ENCODE data around the gene AUTS2. TPM values are rescaled to one million over a fixed set of nuclear protein-coding genes. Genes with fewer than 3 reads are reported as not detected.

Gene AUTS2
- total RNA-seq, 1 experiment from 2014 or later: 42.1 TPM

GRCh38 chr7:70193514-70193913 lies 595.2 kb downstream of the AUTS2 start:
- TF ChIP-seq CTCF (conservative IDR thresholded peaks at IDR 0.05; ENCODE audit: low read depth, low read length) (peak; percentile 55), EZH2 (IDR thresholded peaks at IDR 0.05; ENCODE audit: borderline replicate concordance, low read depth, low read length, poor library complexity, severe bottlenecking) (no peak)
- peaks cover 11% of the 10 kb centered on the region for H3K9me3 ChIP-seq (ENCODE audit: low read depth, low read length, poor library complexity, severe bottlenecking)
- no peak overlapping the region for H3K27ac ChIP-seq (ENCODE audit: low read depth, low read length, poor library complexity, severe bottlenecking)
- no peak overlapping the region for H3K4me3 ChIP-seq (ENCODE audit: low read depth, low read length, poor library complexity, severe bottlenecking)
- peaks cover 7% of the 10 kb centered on the region for H3K4me1 ChIP-seq (ENCODE audit: insufficient read depth, low read length, poor library complexity, severe bottlenecking)
- BruUV-seq (replicated peaks): no TSS peak
- POLR2A ChIA-PET (ENCODE audit: low non-redundant PET): no interaction called here
- CTCF ChIA-PET: no interaction called here
- intact Hi-C loops (cut with micrococcal nuclease; ENCODE audit: unreplicated experiment): loop anchor here (10.0 kb wide), 1 partner anchor 311 kb away; no protein-coding TSS in a partner anchor
- peak; percentile 39 for DNase-seq (ENCODE audit: low spot score)
- no peaks in the 10 kb centered on the region for H3K36me3 ChIP-seq (ENCODE audit: insufficient read depth, low read length, poor library complexity, severe bottlenecking)
- no peaks in the 10 kb centered on the region for H3K27me3 ChIP-seq (replicated peaks; ENCODE audit: insufficient read depth, low read depth, low read length, poor library complexity)

GRCh38 chr7:70208236-70209063 lies 610.2 kb downstream of the AUTS2 start:
- ChIA-PET POLR2A (ENCODE audit: low non-redundant PET) (no interaction called here), CTCF (no interaction called here)
- Histone ChIP-seq H3K4me1 (ENCODE audit: insufficient read depth, low read length, poor library complexity, severe bottlenecking) (peaks cover 3% of the 10 kb centered on the region), H3K9me3 (ENCODE audit: low read depth, low read length, poor library complexity, severe bottlenecking) (no peaks in the 10 kb centered on the region), H3K27ac (ENCODE audit: low read depth, low read length, poor library complexity, severe bottlenecking) (no peak overlapping the region), H3K27me3 (replicated peaks; ENCODE audit: insufficient read depth, low read depth, low read length, poor library complexity) (no peaks in the 10 kb centered on the region), H3K36me3 (ENCODE audit: insufficient read depth, low read length, poor library complexity, severe bottlenecking) (no peaks in the 10 kb centered on the region), H3K4me3 (ENCODE audit: low read depth, low read length, poor library complexity, severe bottlenecking) (no peak overlapping the region)
- intact Hi-C loops (cut with micrococcal nuclease; ENCODE audit: unreplicated experiment): no loop called here
- BruUV-seq (replicated peaks): no TSS peak
- TF ChIP-seq EZH2 (IDR thresholded peaks at IDR 0.05; ENCODE audit: borderline replicate concordance, low read depth, low read length, poor library complexity, severe bottlenecking): no peak
- TF ChIP-seq CTCF (conservative IDR thresholded peaks at IDR 0.05; ENCODE audit: low read depth, low read length): no peak
- DNase-seq (ENCODE audit: low spot score): no peak

- ChIA-PET POLR2A (ENCODE audit: low non-redundant PET) (no interaction called here), CTCF (no interaction called here)
- no TSS peak for BruUV-seq (replicated peaks)
- intact Hi-C loops (cut with micrococcal nuclease; ENCODE audit: unreplicated experiment): no loop called here
- Histone ChIP-seq H3K9me3 (ENCODE audit: low read depth, low read length, poor library complexity, severe bottlenecking) (no peaks in the 10 kb centered on the region), H3K4me1 (ENCODE audit: insufficient read depth, low read length, poor library complexity, severe bottlenecking) (peaks cover 3% of the 10 kb centered on the region), H3K4me3 (ENCODE audit: low read depth, low read length, poor library complexity, severe bottlenecking) (no peak overlapping the region), H3K27me3 (replicated peaks; ENCODE audit: insufficient read depth, low read depth, low read length, poor library complexity) (no peaks in the 10 kb centered on the region), H3K36me3 (ENCODE audit: insufficient read depth, low read length, poor library complexity, severe bottlenecking) (no peaks in the 10 kb centered on the region), H3K27ac (ENCODE audit: low read depth, low read length, poor library complexity, severe bottlenecking) (no peak overlapping the region)
- no peak for TF ChIP-seq CTCF (conservative IDR thresholded peaks at IDR 0.05; ENCODE audit: low read depth, low read length)
- TF ChIP-seq EZH2 (IDR thresholded peaks at IDR 0.05; ENCODE audit: borderline replicate concordance, low read depth, low read length, poor library complexity, severe bottlenecking): no peak
- peak; percentile 28 for DNase-seq (ENCODE audit: low spot score)
Observed at GRCh38 chr7:70210200-70210935, 612.1 kb downstream of the AUTS2 start.

Data from A673 (cell line).